Ureter (tissue), 1 donor: ENCODE results near the gene PCDHAC2. TPM values are rescaled to one million over a fixed set of nuclear protein-coding genes. Genes with fewer than 3 reads are reported as not detected.
A peak's percentile ranks its signal among the peaks of the same experiment; 100 is the strongest.

Source experiments
- DNase-seq: peaks from one replicate; pipeline ENCODE4 v3.0.0-alpha.2; 2020; ENCODE audit warnings: low spot score
- total RNA-seq: library from RNA; stranded (reverse); gene quantifications from one replicate; pipeline ENCODE4 v1.2.4, GENCODE V29; 2023
- donor health status: DM: yes; HTN: yes; CAD: no.

PCDHAC2 gene
- total RNA-seq = 4.0 TPM

GRCh38 chr5:140966293-140967225, at the start of gene PCDHAC2:
PCDHAC2 (plus strand) TSS chr5:140966476; CDS start chr5:140966767, 291 bp downstream.
- DNase-seq = peak; percentile 44

- no peak for DNase-seq
Observed at GRCh38 chr5:140923601-140924000, 42.7 kb upstream of the PCDHAC2 start.

- DNase-seq = no peak
Observed at GRCh38 chr5:140925806-140926442, 40.4 kb upstream of the PCDHAC2 start, which contains the start of gene PCDHAC1. PCDHAC1 (plus strand) TSS chr5:140926299; CDS start chr5:140926893, 594 bp downstream.

GRCh38 chr5:140926443-140927227, 39.6 kb upstream of the PCDHAC2 start:
- DNase-seq = peak; percentile 81

- no peak for DNase-seq
Observed at GRCh38 chr5:140927228-140927573, 39.1 kb upstream of the PCDHAC2 start.

GRCh38 chr5:140934964-140935606, 31.2 kb upstream of the PCDHAC2 start:
- DNase-seq = no peak

GRCh38 chr5:140946578-140946977, 19.7 kb upstream of the PCDHAC2 start:
- no peak for DNase-seq

- no peak for DNase-seq
Observed at GRCh38 chr5:140951636-140952035, 14.6 kb upstream of the PCDHAC2 start.

GRCh38 chr5:140953234-140953633, 13.0 kb upstream of the PCDHAC2 start:
- DNase-seq = no peak

GRCh38 chr5:140962190-140962589, 4.1 kb upstream of the PCDHAC2 start:
- no peak for DNase-seq

- DNase-seq = no peak
Observed at GRCh38 chr5:140964356-140964755, 1.9 kb upstream of the PCDHAC2 start.

- no peak for DNase-seq
Observed at GRCh38 chr5:140965905-140966292, 377 bp upstream of the PCDHAC2 start.

- no peak for DNase-seq
Observed at GRCh38 chr5:140967226-140967893, 1.1 kb downstream of the PCDHAC2 start.

GRCh38 chr5:140969880-140970279, 3.6 kb downstream of the PCDHAC2 start:
- DNase-seq = no peak

GRCh38 chr5:140973550-140973949, 7.3 kb downstream of the PCDHAC2 start:
- no peak for DNase-seq

- no peak for DNase-seq
Observed at GRCh38 chr5:140977003-140977402, 10.7 kb downstream of the PCDHAC2 start.

GRCh38 chr5:140978260-140978659, 12.0 kb downstream of the PCDHAC2 start:
- no peak for DNase-seq

- no peak for DNase-seq
Observed at GRCh38 chr5:140978983-140979382, 12.7 kb downstream of the PCDHAC2 start.

GRCh38 chr5:140982083-140982716, 15.9 kb downstream of the PCDHAC2 start:
- DNase-seq = no peak

GRCh38 chr5:140986117-140986521, 19.8 kb downstream of the PCDHAC2 start:
- DNase-seq = no peak

GRCh38 chr5:140988100-140988499, 21.8 kb downstream of the PCDHAC2 start:
- DNase-seq = no peak
